SK-MEL-5 (cell line): ENCODE results near the gene RRP1B. TPM values are rescaled to one million over a fixed set of nuclear protein-coding genes. Genes with fewer than 3 reads are reported as not detected.
"Not testable (repeated sequence)": the region's sequence is repeated elsewhere in the genome, so short reads cannot be mapped to it uniquely, and the experiment has no call there.

Experiments
- DNase-seq: peaks from one replicate; pipeline ENCODE4 v3.0.0-alpha.2; 2016; ENCODE audit warnings: low read depth, low spot score
- in situ Hi-C: cut with HindIII; loops from 2 replicates; pipeline ENCODE4 v1.10.0; 2016; ENCODE audit warnings: low sequenced_read_pairs, high pct_unique_total_duplicates, low pct_unique_long_range_greater_than_20kb
- polyA plus RNA-seq, 2 experiments: library from polyadenylated mRNA; depleted of rRNA; stranded (reverse); fragments of >200 nt; gene quantifications; 2 replicates each; pipeline ENCODE4 v1.2.3, GENCODE V29; 2015
- total RNA-seq: library from RNA; depleted of rRNA; stranded (reverse); fragments of >200 nt; shearing (Covaris generic); gene quantifications from 2 replicates; pipeline ENCODE4 v1.2.3, GENCODE V29; 2014; rRNA removed

RRP1B gene
- 22.9 and 23.5 TPM in 2 replicates for total RNA-seq
- 24.3 and 31.0 TPM in 2 replicates for polyA plus RNA-seq (2015; cell fraction: cytosol; rRNA removed)
- polyA plus RNA-seq (2015; cell fraction: nucleus; rRNA removed) = 15.0 and 17.6 TPM in 2 replicates

GRCh38 chr21:43659136-43660000, at the start of gene RRP1B, which contains the start of gene HSF2BP:
RRP1B (plus strand) TSS chr21:43659560; CDS start chr21:43659665, 105 bp downstream.
HSF2BP (minus strand) TSS chr21:43659488; CDS start chr21:43658096, 1,392 bp downstream.
- in situ Hi-C loops = no loop called here
- DNase-seq = peak; percentile 76

GRCh38 chr21:43611598-43612369, 47.6 kb upstream of the RRP1B start:
- DNase-seq = peak; percentile 74
- in situ Hi-C loops = no loop called here

GRCh38 chr21:43613755-43614638, 45.4 kb upstream of the RRP1B start:
- in situ Hi-C loops = no loop called here
- DNase-seq = no peak

- no peak for DNase-seq
- in situ Hi-C loops = no loop called here
Observed at GRCh38 chr21:43614839-43615238, 44.5 kb upstream of the RRP1B start.

GRCh38 chr21:43616861-43617260, 42.5 kb upstream of the RRP1B start:
- in situ Hi-C loops, DNase-seq: not testable (repeated sequence)

GRCh38 chr21:43618940-43619339, 40.4 kb upstream of the RRP1B start:
- in situ Hi-C loops = no loop called here
- DNase-seq = no peak

- in situ Hi-C loops = no loop called here
- no peak for DNase-seq
Observed at GRCh38 chr21:43619344-43619743, 40.0 kb upstream of the RRP1B start.

GRCh38 chr21:43619856-43620255, 39.5 kb upstream of the RRP1B start:
- in situ Hi-C loops = no loop called here
- DNase-seq = no peak

GRCh38 chr21:43622796-43623195, 36.6 kb upstream of the RRP1B start:
- in situ Hi-C loops = no loop called here

GRCh38 chr21:43623588-43623987, 35.8 kb upstream of the RRP1B start:
- in situ Hi-C loops = no loop called here
- no peak for DNase-seq

More at GRCh38 chr21:43622796-43623195, 36.6 kb upstream of the RRP1B start:
- DNase-seq = no peak

GRCh38 chr21:43624339-43624738, 35.0 kb upstream of the RRP1B start:
- in situ Hi-C loops = no loop called here
- DNase-seq = no peak

- no peak for DNase-seq
- in situ Hi-C loops = no loop called here
Observed at GRCh38 chr21:43626390-43626789, 33.0 kb upstream of the RRP1B start.

GRCh38 chr21:43627527-43627926, 31.8 kb upstream of the RRP1B start:
- in situ Hi-C loops = no loop called here

GRCh38 chr21:43631411-43632107, 27.8 kb upstream of the RRP1B start:
- in situ Hi-C loops = no loop called here
- no peak for DNase-seq

More at GRCh38 chr21:43627527-43627926, 31.8 kb upstream of the RRP1B start:
- DNase-seq = no peak

GRCh38 chr21:43632373-43632905, 26.9 kb upstream of the RRP1B start:
- in situ Hi-C loops = no loop called here
- no peak for DNase-seq

- DNase-seq = no peak
- in situ Hi-C loops = no loop called here
Observed at GRCh38 chr21:43634618-43635017, 24.7 kb upstream of the RRP1B start.

GRCh38 chr21:43635436-43635835, 23.9 kb upstream of the RRP1B start:
- in situ Hi-C loops = no loop called here
- no peak for DNase-seq
